Measurements from ENCODE around the gene BICRA. TPM values are rescaled to one million over a fixed set of nuclear protein-coding genes. Genes with fewer than 3 reads are reported as not detected.

The BICRA gene
- polyA plus RNA-seq, 1 donor (not counting 4 experiments of a cell fraction or from before 2014, with no cell fraction given), result 0.42 TPM

DNA sequence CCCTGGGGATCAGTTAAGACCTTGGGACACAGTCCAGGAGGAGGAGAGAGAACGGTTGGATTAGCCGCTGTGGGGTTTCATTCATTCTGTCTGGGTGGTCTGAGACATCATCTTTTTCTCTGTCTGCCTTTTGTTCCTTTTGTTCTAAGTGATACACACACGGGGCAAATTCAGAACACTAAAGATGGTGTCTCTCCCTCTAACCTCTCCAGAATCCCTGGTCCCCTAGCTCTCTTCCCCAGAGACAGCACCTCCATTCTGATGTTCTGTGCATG, 5.0 kb downstream of the BICRA start:
- DNase-seq (ENCODE audit: low read depth, low spot score), result no peak
- H3K4me1 ChIP-seq (ENCODE audit: control insufficient read depth, extremely low read depth, insufficient read depth, low read length), result peaks cover 7% of the 10 kb centered on the region
- H4K20me1 ChIP-seq (ENCODE audit: control insufficient read depth, extremely low read depth, insufficient read depth, low read length), result peaks cover 11% of the 10 kb centered on the region
- no peak overlapping the region for H3K9ac ChIP-seq (ENCODE audit: control insufficient read depth, extremely low read depth, insufficient read depth, low read length)
- H3K36me3 ChIP-seq (ENCODE audit: control insufficient read depth in 2 of 2, extremely low read depth in 1 of 2, insufficient read depth in 2 of 2, low read length in 2 of 2), result peaks cover 0 to 2% of the 10 kb centered on the region in 2 experiments
- TF ChIP-seq EZH2 (IDR thresholded peaks at IDR 0.05; ENCODE audit: low read length), result no peak
- TF ChIP-seq, protein P1, sequence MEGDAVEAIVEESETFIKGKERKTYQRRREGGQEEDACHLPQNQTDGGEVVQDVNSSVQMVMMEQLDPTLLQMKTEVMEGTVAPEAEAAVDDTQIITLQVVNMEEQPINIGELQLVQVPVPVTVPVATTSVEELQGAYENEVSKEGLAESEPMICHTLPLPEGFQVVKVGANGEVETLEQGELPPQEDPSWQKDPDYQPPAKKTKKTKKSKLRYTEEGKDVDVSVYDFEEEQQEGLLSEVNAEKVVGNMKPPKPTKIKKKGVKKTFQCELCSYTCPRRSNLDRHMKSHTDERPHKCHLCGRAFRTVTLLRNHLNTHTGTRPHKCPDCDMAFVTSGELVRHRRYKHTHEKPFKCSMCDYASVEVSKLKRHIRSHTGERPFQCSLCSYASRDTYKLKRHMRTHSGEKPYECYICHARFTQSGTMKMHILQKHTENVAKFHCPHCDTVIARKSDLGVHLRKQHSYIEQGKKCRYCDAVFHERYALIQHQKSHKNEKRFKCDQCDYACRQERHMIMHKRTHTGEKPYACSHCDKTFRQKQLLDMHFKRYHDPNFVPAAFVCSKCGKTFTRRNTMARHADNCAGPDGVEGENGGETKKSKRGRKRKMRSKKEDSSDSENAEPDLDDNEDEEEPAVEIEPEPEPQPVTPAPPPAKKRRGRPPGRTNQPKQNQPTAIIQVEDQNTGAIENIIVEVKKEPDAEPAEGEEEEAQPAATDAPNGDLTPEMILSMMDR (optimal IDR thresholded peaks at IDR 0.05 in 1 of 3, IDR thresholded peaks at IDR 0.05 in 1 of 3, conservative IDR thresholded peaks at IDR 0.05 in 1 of 3; ENCODE audit: extremely low read depth in 1 of 3, insufficient read depth in 2 of 3, low read length in 3 of 3), result no peak
- no peak overlapping the region for H2AFZ ChIP-seq (ENCODE audit: control insufficient read depth, low read length)
- no peak overlapping the region for H3K27ac ChIP-seq (ENCODE audit: control insufficient read depth, insufficient read depth, low read length)
- no peak overlapping the region for H3K4me3 ChIP-seq (ENCODE audit: control insufficient read depth in 2 of 3, extremely low read depth in 1 of 3, insufficient read depth in 2 of 3, low read depth in 1 of 3, low read length in 3 of 3)
- peaks cover 3% of the 10 kb centered on the region for H3K9me1 ChIP-seq (ENCODE audit: control insufficient read depth, extremely low read depth, insufficient read depth, low read length)
- H3K9me3 ChIP-seq (ENCODE audit: control insufficient read depth, low read depth, low read length), result no peaks in the 10 kb centered on the region
- H3K4me2 ChIP-seq (ENCODE audit: control insufficient read depth, extremely low read depth, insufficient read depth, low read depth, low read length), result no peak overlapping the region
- H3K79me2 ChIP-seq (ENCODE audit: control insufficient read depth, insufficient read depth, low read length), result peaks cover 87% of the 10 kb centered on the region
- H3K27me3 ChIP-seq (ENCODE audit: control insufficient read depth, extremely low read depth, insufficient read depth, low read length), result no peaks in the 10 kb centered on the region
- dilution Hi-C loops (cut with MboI; ENCODE audit: extremely low pct_ligation_motif_present, low sequenced_read_pairs), result no loop called here
- FAIRE-seq, result no peak

DNA sequence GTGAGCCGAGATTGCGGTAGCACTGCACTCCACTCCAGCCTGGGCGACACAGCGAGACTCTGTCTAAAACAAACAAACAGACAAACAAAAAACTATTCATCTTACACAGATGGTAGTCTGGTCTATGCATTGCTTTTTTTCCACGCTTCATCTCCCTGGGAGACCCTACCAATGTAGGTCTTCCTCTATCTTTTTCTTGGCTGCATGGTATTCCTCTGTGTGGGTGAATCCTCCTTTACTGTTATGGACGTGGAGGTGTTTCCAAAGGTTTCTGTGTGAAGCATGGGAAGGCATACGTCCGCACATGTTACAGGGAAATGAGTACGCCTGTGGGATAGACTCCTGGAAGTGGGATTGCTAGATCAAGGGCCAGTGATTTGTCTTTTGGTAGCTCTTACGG, 5.6 kb downstream of the BICRA start:
- H2AFZ ChIP-seq (ENCODE audit: control insufficient read depth, low read length), result no peak overlapping the region
- H3K9me1 ChIP-seq (ENCODE audit: control insufficient read depth, extremely low read depth, insufficient read depth, low read length), result peaks cover 3% of the 10 kb centered on the region
- peaks cover 11% of the 10 kb centered on the region for H4K20me1 ChIP-seq (ENCODE audit: control insufficient read depth, extremely low read depth, insufficient read depth, low read length)
- FAIRE-seq, result no peak
- no peaks in the 10 kb centered on the region for H3K9me3 ChIP-seq (ENCODE audit: control insufficient read depth, low read depth, low read length)
- H3K4me2 ChIP-seq (ENCODE audit: control insufficient read depth, extremely low read depth, insufficient read depth, low read depth, low read length), result no peak overlapping the region
- peaks cover 90% of the 10 kb centered on the region for H3K79me2 ChIP-seq (ENCODE audit: control insufficient read depth, insufficient read depth, low read length)
- H3K9ac ChIP-seq (ENCODE audit: control insufficient read depth, extremely low read depth, insufficient read depth, low read length), result no peak overlapping the region
- H3K27ac ChIP-seq (ENCODE audit: control insufficient read depth, insufficient read depth, low read length), result no peak overlapping the region
- no peaks in the 10 kb centered on the region for H3K27me3 ChIP-seq (ENCODE audit: control insufficient read depth, extremely low read depth, insufficient read depth, low read length)
- DNase-seq (ENCODE audit: low read depth, low spot score), result no peak
- no peak overlapping the region for H3K4me3 ChIP-seq (ENCODE audit: control insufficient read depth in 2 of 3, extremely low read depth in 1 of 3, insufficient read depth in 2 of 3, low read depth in 1 of 3, low read length in 3 of 3)
- dilution Hi-C loops (cut with MboI; ENCODE audit: extremely low pct_ligation_motif_present, low sequenced_read_pairs), result no loop called here
- TF ChIP-seq, protein P1 (optimal IDR thresholded peaks at IDR 0.05 in 1 of 3, IDR thresholded peaks at IDR 0.05 in 1 of 3, conservative IDR thresholded peaks at IDR 0.05 in 1 of 3; ENCODE audit: extremely low read depth in 1 of 3, insufficient read depth in 2 of 3, low read length in 3 of 3), result no peak
- no peak for TF ChIP-seq EZH2 (IDR thresholded peaks at IDR 0.05; ENCODE audit: low read length)
- H3K36me3 ChIP-seq (ENCODE audit: control insufficient read depth in 2 of 2, extremely low read depth in 1 of 2, insufficient read depth in 2 of 2, low read length in 2 of 2), result peaks cover 0 to 2% of the 10 kb centered on the region in 2 experiments
- H3K4me1 ChIP-seq (ENCODE audit: control insufficient read depth, extremely low read depth, insufficient read depth, low read length), result peaks cover 7% of the 10 kb centered on the region

Data from keratinocyte (primary cell).